IMR-90 (cell line): Measurements from ENCODE around the gene B3GAT3. TPM values are rescaled to one million over a fixed set of nuclear protein-coding genes. Genes with fewer than 3 reads are reported as not detected.

Experiments used
- ATAC-seq: fragments of 200-7000 bp; cut with Tn5 transposase; 2 replicates; pipeline ENCODE4 v1.9.1; 2020; ENCODE audit warnings: low read depth, mild to moderate bottlenecking, moderate library complexity
- BruUV-seq: library from RNA; stranded (reverse); fragments of 400-500 nt; replicated peaks from 2 replicates; lab custom pipeline; 2021; lab: Mats Ljungman, UMichigan
- CTCF ChIA-PET: fragments of 300-600 bp; formaldehyde crosslinking; extraction: SDS; loops from one replicate; lab custom pipeline; 2021; ENCODE audit warnings: antibody characterized with exemption; lab: Yijun Ruan, JAX
- POLR2A ChIA-PET: fragments of 300-600 bp; sonication (Branson Sonifier 250); formaldehyde crosslinking; loops from one replicate; lab custom pipeline; 2022; ENCODE audit warnings: antibody characterized with exemption; ENCODE audit not compliant: unreplicated experiment; lab: Charles Lee
- DNase-seq: peaks from one replicate; pipeline ENCODE4 v3.0.0; 2013
- H2AFZ ChIP-seq: replicated peaks from 2 replicates; pipeline ENCODE3; 2013; ENCODE audit warnings: low read length, mild to moderate bottlenecking; ENCODE audit not compliant: poor library complexity
- H2AK5ac ChIP-seq: 2 replicates; pipeline ENCODE4 v1.6.1; 2013; ENCODE audit warnings: low read depth, low read length, inconsistent platforms
- H2AK9ac ChIP-seq: replicated peaks from 2 replicates; pipeline ENCODE3; 2013; ENCODE audit warnings: mild to moderate bottlenecking, low read depth, low read length, moderate library complexity; ENCODE audit not compliant: poor library complexity
- H2BK120ac ChIP-seq: 2 replicates; pipeline ENCODE4 v1.6.1; 2013; ENCODE audit warnings: low read depth, low read length, inconsistent platforms
- H2BK15ac ChIP-seq: 3 replicates; pipeline ENCODE4 v1.6.1; 2013; ENCODE audit warnings: low read depth, low read length, inconsistent platforms
- H2BK20ac ChIP-seq: 2 replicates; pipeline ENCODE4 v1.6.1; 2013; ENCODE audit warnings: low read depth, mild to moderate bottlenecking, inconsistent platforms, low read length, moderate library complexity
- H2BK5ac ChIP-seq: 2 replicates; pipeline ENCODE4 v1.6.1; 2013; ENCODE audit warnings: mild to moderate bottlenecking, low read depth, low read length, inconsistent platforms; ENCODE audit not compliant: poor library complexity, severe bottlenecking
- H3K14ac ChIP-seq: replicated peaks from 2 replicates; pipeline ENCODE4 v1.6.1; 2013; ENCODE audit warnings: low read depth, low read length, inconsistent platforms
- H3K18ac ChIP-seq: 2 replicates; pipeline ENCODE4 v1.6.1; 2013; ENCODE audit warnings: low read depth, low read length, control low read depth
- H3K23ac ChIP-seq: 2 replicates; pipeline ENCODE4 v1.6.1; 2013; ENCODE audit warnings: low read depth, low read length, inconsistent platforms
- H3K27ac ChIP-seq: 2 replicates; pipeline ENCODE4 v1.5.1; 2013; ENCODE audit warnings: mild to moderate bottlenecking, control low read depth, low read length; ENCODE audit not compliant: insufficient read depth
- H3K27me3 ChIP-seq: 2 replicates; pipeline ENCODE4 v1.6.1; 2013; ENCODE audit warnings: low read length; ENCODE audit not compliant: control insufficient read depth, insufficient read depth
- H3K36me3 ChIP-seq: 2 replicates; pipeline ENCODE4 v1.6.1; 2013; ENCODE audit warnings: low read length, mixed read lengths; ENCODE audit not compliant: control insufficient read depth, insufficient read depth
- H3K4ac ChIP-seq: 2 replicates; pipeline ENCODE4 v1.6.1; 2013; ENCODE audit warnings: low read depth, low read length, inconsistent platforms
- H3K4me1 ChIP-seq: 2 replicates; pipeline ENCODE4 v1.6.1; 2013; ENCODE audit warnings: low read length, mixed read lengths; ENCODE audit not compliant: control insufficient read depth, insufficient read depth
- H3K4me2 ChIP-seq: 2 replicates; pipeline ENCODE4 v1.6.1; 2013; ENCODE audit warnings: low read depth, mild to moderate bottlenecking, control low read depth, low read length, moderate library complexity
- H3K4me3 ChIP-seq: 2 replicates; pipeline ENCODE4 v1.5.1; 2013; ENCODE audit warnings: low read depth, mild to moderate bottlenecking, control low read depth, low read length, moderate library complexity; ENCODE audit not compliant: insufficient read depth
- H3K56ac ChIP-seq: 2 replicates; pipeline ENCODE4 v1.6.1; 2013; ENCODE audit warnings: low read length, inconsistent platforms; ENCODE audit not compliant: insufficient read depth; ENCODE audit errors: extremely low read depth
- H3K79me1 ChIP-seq, 2 experiments: 2 replicates each; pipeline ENCODE4 v1.6.1; 2013; ENCODE audit warnings: low read length in 2 of 2, inconsistent platforms in 1 of 2, low read depth in 1 of 2
- H3K9ac ChIP-seq: 2 replicates; pipeline ENCODE4 v1.6.1; 2013; ENCODE audit warnings: low read depth, low read length, control low read depth
- H3K9me1 ChIP-seq: 2 replicates; pipeline ENCODE4 v1.6.1; 2013; ENCODE audit warnings: low read length, inconsistent platforms; ENCODE audit not compliant: insufficient read depth
- H3K9me3 ChIP-seq: 2 replicates; pipeline ENCODE4 v1.6.1; 2013; ENCODE audit warnings: low read length; ENCODE audit not compliant: control insufficient read depth, insufficient read depth
- H4K20me1 ChIP-seq: 2 replicates; pipeline ENCODE4 v1.6.1; 2013; ENCODE audit warnings: low read length, inconsistent platforms; ENCODE audit not compliant: insufficient read depth
- H4K5ac ChIP-seq: 2 replicates; pipeline ENCODE4 v1.6.1; 2013; ENCODE audit warnings: mild to moderate bottlenecking, low read depth, low read length, control low read depth
- H4K8ac ChIP-seq, 2 experiments: 2 replicates each; pipeline ENCODE4 v1.6.1; 2013; ENCODE audit warnings: low read depth in 2 of 2, low read length in 2 of 2, control low read depth in 1 of 2, inconsistent platforms in 1 of 2
- H4K91ac ChIP-seq: 2 replicates; pipeline ENCODE4 v1.6.1; 2013; ENCODE audit warnings: low read depth, low read length, inconsistent platforms; ENCODE audit not compliant: insufficient read depth
- CEBPB ChIP-seq: IDR thresholded peaks from 2 replicates; pipeline ENCODE4 v1.6.1; 2012; ENCODE audit warnings: low read depth, low read length, improper control_type of control experiment
- MAZ ChIP-seq: IDR thresholded peaks from 2 replicates; pipeline ENCODE4 v1.6.1; 2012; ENCODE audit warnings: low read depth, mild to moderate bottlenecking, low read length, improper control_type of control experiment, moderate library complexity, borderline replicate concordance
- MXI1 ChIP-seq: IDR thresholded peaks from 2 replicates; pipeline ENCODE4 v1.6.1; 2012; ENCODE audit warnings: low read depth, mild to moderate bottlenecking, low read length, moderate library complexity, borderline replicate concordance
- POLR2A ChIP-seq: IDR thresholded peaks from 2 replicates; pipeline ENCODE4 v1.6.1; 2012; ENCODE audit warnings: mild to moderate bottlenecking, low read depth, low read length
- RCOR1 ChIP-seq: IDR thresholded peaks from 2 replicates; pipeline ENCODE4 v1.6.1; 2012; ENCODE audit warnings: mild to moderate bottlenecking, low read length, improper control_type of control experiment; ENCODE audit not compliant: insufficient replicate concordance
- SMC3 ChIP-seq: fragments of 150-350 bp; IDR thresholded peaks from 2 replicates; pipeline ENCODE4 v1.6.1; 2016; ENCODE audit warnings: low read depth, mild to moderate bottlenecking, antibody characterized with exemption, low read length, moderate library complexity
- WGBS, 2 experiments: methylation state at CpG; one replicate each; pipeline versions ENCODE4 v1.1.5 to v1.1.7; 2013; ENCODE audit warnings: missing lambda C conversion rate in 2 of 2; ENCODE audit not compliant: insufficient read length in 1 of 2; ENCODE audit errors: extremely low coverage in 2 of 2; 5-methylcytosine and 5-hydroxymethylcytosine counted together
- dilution Hi-C: fragments of 300-500 bp; cut with HindIII; formaldehyde crosslinking; loops from one replicate; pipeline ENCODE4 v1.14.3; 2018; ENCODE audit warnings: low sequenced_read_pairs; ENCODE audit not compliant: unreplicated experiment
- in situ Hi-C: fragments of 300-500 bp; cut with MboI; formaldehyde crosslinking; loops from 3 replicates; pipeline ENCODE4 v1.14.3; 2019; ENCODE audit warnings: low sequenced_read_pairs, inconsistent platforms, mixed read lengths
- intact Hi-C: fragments of 100-400 bp; cut with micrococcal nuclease; formaldehyde crosslinking; loops from 2 replicates; pipeline ENCODE4 v1.10.0; 2022
- polyA plus RNA-seq, 3 experiments: library from polyadenylated mRNA; depleted of rRNA; stranded (reverse); fragments of >200 nt; gene quantifications; 2 replicates each; pipeline ENCODE4 v1.2.3, GENCODE V29; 2012; ENCODE audit warnings: low replicate concordance in 1 of 3
- total RNA-seq: library from RNA; depleted of rRNA; stranded (reverse); fragments of >200 nt; gene quantifications from 2 replicates; pipeline ENCODE4 v1.2.3, GENCODE V29; 2012

Gene B3GAT3
- total and polyA plus RNA-seq, 2 of the 4 experiments (the other 2 are of a cell fraction) = 10.4 to 38.4 TPM

DNA sequence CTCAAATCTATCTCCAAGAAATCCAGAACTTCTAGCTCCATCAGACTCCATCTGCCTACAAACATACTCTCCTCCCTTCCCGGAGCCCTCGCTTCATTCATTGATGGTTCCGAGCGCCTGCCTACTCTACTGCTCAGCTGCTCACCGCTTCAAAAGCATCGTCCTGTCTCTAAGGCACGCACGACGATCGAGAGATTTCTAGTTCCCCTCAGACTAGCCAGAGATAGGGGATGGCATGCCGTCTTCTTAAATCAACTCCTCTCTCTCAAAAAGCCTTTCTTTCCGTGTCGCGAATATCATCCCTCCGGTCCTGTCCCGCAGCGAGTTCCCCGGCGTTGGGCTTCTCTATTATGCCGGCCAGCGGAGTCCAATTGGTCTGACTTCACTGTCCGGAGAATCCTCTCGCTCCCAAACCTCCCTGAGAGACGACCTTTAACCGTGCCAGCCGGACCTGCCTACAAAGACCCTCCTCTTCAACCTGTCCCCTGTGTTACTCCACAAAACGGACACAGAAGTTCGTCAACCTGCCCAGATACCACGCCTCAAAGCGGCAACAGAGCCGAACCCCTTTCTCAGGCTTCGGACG, 48.7 kb downstream of the B3GAT3 start:
- intact Hi-C loops (no loop called here), in situ Hi-C loops (no loop called here), dilution Hi-C loops (no loop called here)
- Histone ChIP-seq H3K18ac (peak overlapping the region; percentile 2; the same call in 1 of the 2 replicates), H3K4ac (peak overlapping the region; percentile 95), H4K5ac (no peak overlapping the region; the same call in 1 of the 2 replicates), H4K91ac (peak overlapping the region; percentile 62), H2BK15ac (no peak overlapping the region), H3K23ac (peak overlapping the region; percentile 99), H4K20me1 (peaks cover 44% of the 10 kb centered on the region), H4K8ac (peak overlapping the region; percentile 16 to 81; a peak in 2 of 4 replicates), H3K27me3 (no peaks in the 10 kb centered on the region), H3K14ac (peak overlapping the region; percentile 84), H3K79me1 (peaks cover 18 to 74% of the 10 kb centered on the region in 2 experiments), H3K4me2 (peak overlapping the region; percentile 90), H3K36me3 (peaks cover 50% of the 10 kb centered on the region), H2BK20ac (no peak overlapping the region), H3K9me3 (no peaks in the 10 kb centered on the region), H2AK9ac (peak overlapping the region; percentile 100), H2BK5ac (peak overlapping the region; percentile 83), H3K27ac (peak overlapping the region; percentile 73), H3K56ac (peak overlapping the region; percentile 90), H2AFZ (peak overlapping the region; percentile 79), H3K4me1 (peaks cover 12% of the 10 kb centered on the region), H2BK120ac (no peak overlapping the region), H2AK5ac (peak overlapping the region; percentile 96), H3K9ac (peak overlapping the region; percentile 86), H3K9me1 (peaks cover 11% of the 10 kb centered on the region), H3K4me3 (peak overlapping the region; percentile 74)
- 1% methylated on average over 20 of the region's 33 CpGs; no CpG with 5 or more reads in 1 of the 2 experiments for WGBS, 2 experiments
- TF ChIP-seq MAZ = no peak
- TF ChIP-seq POLR2A = no peak
- no peak for TF ChIP-seq RCOR1
- no peak for TF ChIP-seq MXI1
- no peak for TF ChIP-seq SMC3
- no peak for TF ChIP-seq CEBPB
- ATAC-seq = no peak; the same call in 1 of the 2 replicates
- no TSS peak for BruUV-seq
- ChIA-PET POLR2A (interaction anchor here (0.5 to 1.6 kb wide), 12 partner anchors 9 to 136 kb away, joined by 3 to 15 read pairs (median 3); partner anchors contain the start of genes C11orf98, CSKMT, GANAB and LRRN4CL), CTCF (interaction anchor here (1.2 to 1.5 kb wide), 2 partner anchors 13 to 30 kb away, joined by 6 to 8 read pairs; no protein-coding TSS in a partner anchor)
- no peak for DNase-seq
